Ishikawa (cell line): ENCODE data around the gene MICAL3.

ENCODE experiments used
- CEBPB ChIP-seq: IDR thresholded peaks from 2 replicates; pipeline ENCODE4 v1.6.1; 2012
- CREB1 ChIP-seq: IDR thresholded peaks from 2 replicates; pipeline ENCODE4 v1.6.1; 2012; ENCODE audit warnings: low read depth
- EGR1 ChIP-seq: IDR thresholded peaks from 2 replicates; pipeline ENCODE4 v1.6.1; 2012
- EP300 ChIP-seq: IDR thresholded peaks from 2 replicates; pipeline ENCODE4 v1.6.1; 2012; ENCODE audit warnings: borderline replicate concordance
- FOXM1 ChIP-seq: IDR thresholded peaks from 2 replicates; pipeline ENCODE4 v1.6.1; 2012; ENCODE audit warnings: low read depth, borderline replicate concordance
- NFIC ChIP-seq: IDR thresholded peaks from 2 replicates; pipeline ENCODE4 v1.6.1; 2012
- RAD21 ChIP-seq: IDR thresholded peaks from 2 replicates; pipeline ENCODE4 v1.6.1; 2012; ENCODE audit warnings: low read depth
- TAF1 ChIP-seq: IDR thresholded peaks from 2 replicates; pipeline ENCODE4 v1.6.1; 2012; ENCODE audit warnings: low read depth, mild to moderate bottlenecking
- TCF12 ChIP-seq: IDR thresholded peaks from 2 replicates; pipeline ENCODE4 v1.6.1; 2012; ENCODE audit warnings: low read depth
- TEAD4 ChIP-seq: IDR thresholded peaks from 2 replicates; pipeline ENCODE4 v1.6.1; 2012
- YY1 ChIP-seq: IDR thresholded peaks from 2 replicates; pipeline ENCODE4 v1.6.1; 2012; ENCODE audit warnings: low read depth
- ZBTB7A ChIP-seq: IDR thresholded peaks from 2 replicates; pipeline ENCODE4 v1.6.1; 2012; ENCODE audit warnings: low read depth
- TF ChIP-seq, protein P1 (sequence below): IDR thresholded peaks from 2 replicates; pipeline ENCODE4 v1.6.1; 2012
- TF ChIP-seq, protein P2 (sequence below): IDR thresholded peaks from 2 replicates; pipeline ENCODE4 v1.6.1; 2012
- TF ChIP-seq, protein P3 (sequence below): IDR thresholded peaks from 2 replicates; pipeline ENCODE4 v1.6.1; 2012; ENCODE audit warnings: low read depth, mild to moderate bottlenecking

Gene MICAL3

DNA sequence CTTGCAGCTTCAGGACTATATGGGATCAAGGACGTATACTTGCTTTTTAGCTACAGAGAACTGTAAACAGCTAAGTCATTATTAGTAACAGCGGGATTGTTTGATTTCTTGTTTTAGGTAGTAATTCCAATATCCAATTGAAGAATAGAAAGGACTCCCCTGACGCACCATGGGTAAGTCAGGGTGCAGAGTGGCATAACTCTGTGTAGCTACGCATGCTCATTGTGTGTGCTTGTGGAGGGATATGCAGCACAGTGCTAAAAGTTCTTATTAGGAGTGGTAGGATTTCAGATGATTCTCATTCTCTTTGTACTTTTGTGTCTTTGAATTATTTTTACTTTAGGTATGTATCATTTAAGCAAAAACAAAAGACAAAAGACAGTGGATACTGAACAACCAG, 45.7 kb upstream of the MICAL3 start:
- TF ChIP-seq TEAD4, result no peak
- no peak for TF ChIP-seq YY1
- TF ChIP-seq EP300, result no peak
- no peak for TF ChIP-seq TAF1
- TF ChIP-seq EGR1, result no peak
- TF ChIP-seq, protein P1, sequence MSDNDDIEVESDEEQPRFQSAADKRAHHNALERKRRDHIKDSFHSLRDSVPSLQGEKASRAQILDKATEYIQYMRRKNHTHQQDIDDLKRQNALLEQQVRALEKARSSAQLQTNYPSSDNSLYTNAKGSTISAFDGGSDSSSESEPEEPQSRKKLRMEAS, result no peak
- TF ChIP-seq, protein P2, sequence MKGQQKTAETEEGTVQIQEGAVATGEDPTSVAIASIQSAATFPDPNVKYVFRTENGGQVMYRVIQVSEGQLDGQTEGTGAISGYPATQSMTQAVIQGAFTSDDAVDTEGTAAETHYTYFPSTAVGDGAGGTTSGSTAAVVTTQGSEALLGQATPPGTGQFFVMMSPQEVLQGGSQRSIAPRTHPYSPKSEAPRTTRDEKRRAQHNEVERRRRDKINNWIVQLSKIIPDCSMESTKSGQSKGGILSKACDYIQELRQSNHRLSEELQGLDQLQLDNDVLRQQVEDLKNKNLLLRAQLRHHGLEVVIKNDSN, result no peak
- TF ChIP-seq RAD21, result no peak
- TF ChIP-seq, protein P3, sequence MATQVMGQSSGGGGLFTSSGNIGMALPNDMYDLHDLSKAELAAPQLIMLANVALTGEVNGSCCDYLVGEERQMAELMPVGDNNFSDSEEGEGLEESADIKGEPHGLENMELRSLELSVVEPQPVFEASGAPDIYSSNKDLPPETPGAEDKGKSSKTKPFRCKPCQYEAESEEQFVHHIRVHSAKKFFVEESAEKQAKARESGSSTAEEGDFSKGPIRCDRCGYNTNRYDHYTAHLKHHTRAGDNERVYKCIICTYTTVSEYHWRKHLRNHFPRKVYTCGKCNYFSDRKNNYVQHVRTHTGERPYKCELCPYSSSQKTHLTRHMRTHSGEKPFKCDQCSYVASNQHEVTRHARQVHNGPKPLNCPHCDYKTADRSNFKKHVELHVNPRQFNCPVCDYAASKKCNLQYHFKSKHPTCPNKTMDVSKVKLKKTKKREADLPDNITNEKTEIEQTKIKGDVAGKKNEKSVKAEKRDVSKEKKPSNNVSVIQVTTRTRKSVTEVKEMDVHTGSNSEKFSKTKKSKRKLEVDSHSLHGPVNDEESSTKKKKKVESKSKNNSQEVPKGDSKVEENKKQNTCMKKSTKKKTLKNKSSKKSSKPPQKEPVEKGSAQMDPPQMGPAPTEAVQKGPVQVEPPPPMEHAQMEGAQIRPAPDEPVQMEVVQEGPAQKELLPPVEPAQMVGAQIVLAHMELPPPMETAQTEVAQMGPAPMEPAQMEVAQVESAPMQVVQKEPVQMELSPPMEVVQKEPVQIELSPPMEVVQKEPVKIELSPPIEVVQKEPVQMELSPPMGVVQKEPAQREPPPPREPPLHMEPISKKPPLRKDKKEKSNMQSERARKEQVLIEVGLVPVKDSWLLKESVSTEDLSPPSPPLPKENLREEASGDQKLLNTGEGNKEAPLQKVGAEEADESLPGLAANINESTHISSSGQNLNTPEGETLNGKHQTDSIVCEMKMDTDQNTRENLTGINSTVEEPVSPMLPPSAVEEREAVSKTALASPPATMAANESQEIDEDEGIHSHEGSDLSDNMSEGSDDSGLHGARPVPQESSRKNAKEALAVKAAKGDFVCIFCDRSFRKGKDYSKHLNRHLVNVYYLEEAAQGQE, result no peak
- TF ChIP-seq CEBPB, result no peak

DNA sequence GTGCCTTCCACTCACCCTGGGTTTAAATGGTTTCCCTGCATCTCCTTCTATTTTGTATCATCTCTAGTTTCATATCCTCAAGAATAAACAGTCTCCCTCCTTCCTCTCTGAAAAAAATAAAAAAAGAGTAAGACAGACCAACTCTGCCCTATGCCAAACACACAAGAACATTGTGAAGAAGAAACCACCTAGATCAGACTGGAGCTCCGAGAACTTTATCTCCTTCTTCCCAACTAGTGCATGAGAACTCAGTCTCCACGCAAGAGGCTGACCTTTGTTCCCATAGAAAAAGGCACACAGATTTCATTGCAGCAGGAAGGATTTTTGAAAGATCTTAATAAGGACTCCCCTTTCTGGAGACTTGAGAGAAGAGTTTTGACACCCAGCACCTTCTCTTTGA, 44.7 kb upstream of the MICAL3 start:
- no peak for TF ChIP-seq RAD21
- no peak for TF ChIP-seq EP300
- TF ChIP-seq, protein P3, result no peak
- TF ChIP-seq, protein P2, result no peak
- TF ChIP-seq TCF12, result no peak
- no peak for TF ChIP-seq TAF1
- TF ChIP-seq CEBPB, result no peak
- no peak for TF ChIP-seq YY1
- TF ChIP-seq TEAD4, result no peak
- TF ChIP-seq NFIC, result no peak
- TF ChIP-seq FOXM1, result no peak
- TF ChIP-seq ZBTB7A, result no peak
- TF ChIP-seq, protein P1, result no peak
- no peak for TF ChIP-seq EGR1
- no peak for TF ChIP-seq CREB1

DNA sequence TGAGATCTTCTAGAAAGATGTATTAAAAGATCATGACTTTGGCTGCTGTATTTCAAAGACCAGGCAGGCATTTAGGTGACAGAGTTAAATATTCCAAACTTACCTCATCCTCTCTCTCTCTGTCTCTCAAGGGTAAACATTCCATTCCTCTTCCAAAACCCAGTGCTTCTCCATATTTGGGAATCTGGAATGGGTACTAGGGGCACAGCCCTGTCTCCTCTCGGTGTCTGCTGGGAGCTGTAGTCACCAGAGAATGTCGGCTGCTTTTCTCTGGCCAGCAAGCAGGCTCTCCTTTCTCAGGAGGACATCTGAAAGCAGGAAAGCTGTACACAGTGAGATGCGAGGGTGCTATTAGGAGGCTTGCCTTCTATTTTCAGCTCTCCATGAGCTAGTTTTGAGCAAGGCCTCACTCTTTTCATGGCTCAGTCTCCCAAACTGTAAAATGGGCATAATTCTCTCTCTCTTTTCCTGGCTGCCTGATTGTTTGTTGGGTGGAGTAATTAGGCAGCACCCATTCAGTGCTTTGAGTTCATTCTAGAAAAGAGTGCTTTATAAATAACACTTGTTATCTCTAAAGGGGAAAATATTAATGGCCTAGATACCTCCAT, 44.1 kb upstream of the MICAL3 start:
- TF ChIP-seq TCF12, result no peak
- TF ChIP-seq ZBTB7A, result no peak
- TF ChIP-seq TAF1, result no peak
- TF ChIP-seq TEAD4, result no peak
- TF ChIP-seq, protein P2, result no peak
- TF ChIP-seq NFIC, result no peak
- TF ChIP-seq EP300, result no peak
- TF ChIP-seq, protein P1, result no peak
- TF ChIP-seq, protein P3, result no peak
- no peak for TF ChIP-seq CEBPB
- TF ChIP-seq FOXM1, result no peak
- TF ChIP-seq EGR1, result no peak
- no peak for TF ChIP-seq RAD21
- TF ChIP-seq YY1, result no peak
- no peak for TF ChIP-seq CREB1
